ENCODE data around the gene GBE1. TPM values are rescaled to one million over a fixed set of nuclear protein-coding genes. Genes with fewer than 3 reads are reported as not detected.

GBE1 gene
- total RNA-seq, 3 donors from 2014 or later: 34.4 to 148 (median 49.8) TPM

DNA sequence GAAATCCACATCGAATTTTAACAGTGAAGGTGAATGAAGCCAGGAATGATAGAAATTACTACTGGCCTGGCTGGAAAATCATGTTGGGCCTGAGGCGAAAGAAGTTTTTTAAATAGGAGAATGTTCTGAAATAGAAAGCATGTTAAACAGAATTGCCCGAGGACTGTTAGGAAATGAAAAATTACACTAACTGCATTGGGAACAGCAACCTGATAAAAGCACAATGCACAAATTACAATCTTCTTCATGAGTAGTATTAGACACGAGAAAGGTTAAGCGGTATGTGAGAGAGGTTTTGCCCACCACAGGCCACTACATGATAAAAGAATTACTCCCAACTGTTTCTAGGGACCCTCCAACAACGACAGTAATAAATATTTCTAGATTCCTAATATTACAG, 18.9 kb downstream of the GBE1 start:
- Histone ChIP-seq H3K4me1 (no peaks in the 10 kb centered on the region), H3K4me3 (no peak overlapping the region), H3K9me3 (no peaks in the 10 kb centered on the region), H3K36me3 (no peaks in the 10 kb centered on the region), H3K27me3 (no peaks in the 10 kb centered on the region), H3K27ac (peak overlapping the region; percentile 46 to 49)
- no peak for TF ChIP-seq POLR2AphosphoS5 (IDR thresholded peaks at IDR 0.05)
- TF ChIP-seq POLR2A (IDR thresholded peaks at IDR 0.05): no peak
- TF ChIP-seq, protein P1, sequence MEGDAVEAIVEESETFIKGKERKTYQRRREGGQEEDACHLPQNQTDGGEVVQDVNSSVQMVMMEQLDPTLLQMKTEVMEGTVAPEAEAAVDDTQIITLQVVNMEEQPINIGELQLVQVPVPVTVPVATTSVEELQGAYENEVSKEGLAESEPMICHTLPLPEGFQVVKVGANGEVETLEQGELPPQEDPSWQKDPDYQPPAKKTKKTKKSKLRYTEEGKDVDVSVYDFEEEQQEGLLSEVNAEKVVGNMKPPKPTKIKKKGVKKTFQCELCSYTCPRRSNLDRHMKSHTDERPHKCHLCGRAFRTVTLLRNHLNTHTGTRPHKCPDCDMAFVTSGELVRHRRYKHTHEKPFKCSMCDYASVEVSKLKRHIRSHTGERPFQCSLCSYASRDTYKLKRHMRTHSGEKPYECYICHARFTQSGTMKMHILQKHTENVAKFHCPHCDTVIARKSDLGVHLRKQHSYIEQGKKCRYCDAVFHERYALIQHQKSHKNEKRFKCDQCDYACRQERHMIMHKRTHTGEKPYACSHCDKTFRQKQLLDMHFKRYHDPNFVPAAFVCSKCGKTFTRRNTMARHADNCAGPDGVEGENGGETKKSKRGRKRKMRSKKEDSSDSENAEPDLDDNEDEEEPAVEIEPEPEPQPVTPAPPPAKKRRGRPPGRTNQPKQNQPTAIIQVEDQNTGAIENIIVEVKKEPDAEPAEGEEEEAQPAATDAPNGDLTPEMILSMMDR (IDR thresholded peaks at IDR 0.05): no peak
- intact Hi-C loops (cut with DNase I; ENCODE audit: low total_unique reads): no loop called here
- no peak for DNase-seq (ENCODE audit: low spot score in 2 of 2)

DNA sequence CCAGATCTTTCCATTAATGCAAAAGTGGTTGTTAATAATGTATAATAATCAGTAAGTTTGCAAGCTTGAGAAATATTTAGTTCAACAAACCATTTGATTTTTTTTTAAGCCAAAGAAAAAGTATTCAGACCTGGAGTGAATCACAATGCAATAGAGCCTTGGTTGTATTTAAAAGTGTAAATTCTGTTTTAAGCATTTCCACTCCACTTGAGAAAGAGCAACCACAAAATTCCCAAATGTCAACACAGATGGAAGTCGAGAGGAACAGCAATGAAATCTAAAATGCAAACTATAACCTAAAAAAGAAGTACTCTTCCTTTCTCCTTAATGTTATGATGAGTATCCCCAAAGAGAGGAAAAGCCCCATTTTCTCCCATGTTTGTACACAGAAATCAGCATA, 20.2 kb downstream of the GBE1 start:
- Histone ChIP-seq H3K27ac (no peak overlapping the region), H3K27me3 (no peaks in the 10 kb centered on the region), H3K36me3 (no peaks in the 10 kb centered on the region), H3K4me3 (no peak overlapping the region), H3K4me1 (no peaks in the 10 kb centered on the region), H3K9me3 (no peaks in the 10 kb centered on the region)
- no peak for DNase-seq (ENCODE audit: low spot score in 2 of 2)
- intact Hi-C loops (cut with DNase I; ENCODE audit: low total_unique reads): no loop called here
- TF ChIP-seq POLR2AphosphoS5 (IDR thresholded peaks at IDR 0.05): no peak
- TF ChIP-seq, protein P1 (IDR thresholded peaks at IDR 0.05): no peak
- TF ChIP-seq POLR2A (IDR thresholded peaks at IDR 0.05): no peak

DNA sequence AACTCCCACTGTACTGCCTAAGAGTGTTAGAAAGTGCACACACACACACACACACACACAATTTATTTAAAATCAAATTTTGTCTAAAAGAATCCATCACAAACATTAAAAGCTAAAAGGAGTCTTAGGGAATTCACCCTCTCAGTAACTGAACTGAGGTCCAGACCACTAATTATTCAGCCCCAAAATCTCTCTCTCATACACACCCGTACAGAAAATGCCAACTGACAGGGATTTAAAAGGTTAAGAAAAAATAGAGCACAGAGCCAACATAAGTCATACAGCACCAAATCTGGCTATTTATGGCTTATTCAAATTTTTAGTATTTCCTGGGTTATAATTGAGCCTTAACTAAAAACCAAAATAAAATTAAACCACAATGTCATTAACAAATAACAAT, 20.7 kb downstream of the GBE1 start:
- H3K27ac ChIP-seq: no peak overlapping the region
- no peak overlapping the region for H3K4me3 ChIP-seq
- no peaks in the 10 kb centered on the region for H3K36me3 ChIP-seq
- H3K9me3 ChIP-seq: no peaks in the 10 kb centered on the region
- no peak for DNase-seq (ENCODE audit: low spot score in 2 of 2)
- intact Hi-C loops (cut with DNase I; ENCODE audit: low total_unique reads): no loop called here
- H3K4me1 ChIP-seq: no peaks in the 10 kb centered on the region
- TF ChIP-seq, protein P1 (IDR thresholded peaks at IDR 0.05): no peak
- TF ChIP-seq POLR2AphosphoS5 (IDR thresholded peaks at IDR 0.05) (no peak), POLR2A (IDR thresholded peaks at IDR 0.05) (no peak)
- H3K27me3 ChIP-seq: no peaks in the 10 kb centered on the region

DNA sequence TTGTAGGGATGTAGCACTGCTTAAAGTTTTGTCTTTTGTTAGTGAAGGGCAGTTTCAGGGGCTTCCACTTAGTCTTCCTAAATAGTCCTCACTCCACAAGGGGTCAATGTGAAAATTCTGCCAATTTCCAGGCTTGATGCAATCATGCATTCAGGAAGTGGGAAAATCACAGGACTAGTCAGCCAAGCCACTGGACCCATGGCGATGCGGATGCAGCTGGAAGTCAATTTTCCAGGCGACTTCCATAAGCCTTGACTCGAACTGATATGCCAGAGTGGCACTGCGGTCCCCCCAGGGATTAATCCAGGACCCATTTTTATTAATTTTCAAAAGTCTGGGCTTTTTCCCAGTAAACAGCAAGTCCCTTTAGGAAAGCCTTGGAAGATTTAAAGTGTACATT, 26.1 kb downstream of the GBE1 start:
- TF ChIP-seq, protein P1 (IDR thresholded peaks at IDR 0.05): no peak
- no peak for TF ChIP-seq POLR2A (IDR thresholded peaks at IDR 0.05)
- TF ChIP-seq POLR2AphosphoS5 (IDR thresholded peaks at IDR 0.05): no peak
- H3K27me3 ChIP-seq: no peaks in the 10 kb centered on the region
- DNase-seq (ENCODE audit: low spot score in 2 of 2): no peak
- H3K4me1 ChIP-seq: no peaks in the 10 kb centered on the region
- no peak overlapping the region for H3K27ac ChIP-seq
- H3K4me3 ChIP-seq: no peak overlapping the region
- intact Hi-C loops (cut with DNase I; ENCODE audit: low total_unique reads): no loop called here
- H3K9me3 ChIP-seq: no peaks in the 10 kb centered on the region
- H3K36me3 ChIP-seq: no peaks in the 10 kb centered on the region

DNA sequence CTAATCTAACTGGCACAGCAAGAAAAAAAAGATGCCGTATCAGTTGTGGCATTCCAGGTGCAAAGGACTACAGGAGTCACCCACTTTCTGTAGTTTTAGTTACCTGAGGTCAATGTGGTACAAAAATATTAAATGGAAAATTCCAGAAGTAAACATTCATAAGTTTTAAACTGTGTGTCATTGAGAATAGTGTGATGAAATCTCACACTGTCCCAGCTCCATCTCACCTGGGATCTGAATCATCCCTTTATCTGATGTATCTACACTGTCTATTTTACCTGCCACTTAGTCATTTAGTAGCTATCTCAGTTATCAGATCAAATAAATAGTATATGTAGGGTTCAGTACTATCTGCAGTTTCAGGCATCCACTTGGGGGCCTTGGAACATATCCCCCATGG, 26.7 kb downstream of the GBE1 start:
- no peak for TF ChIP-seq POLR2A (IDR thresholded peaks at IDR 0.05)
- TF ChIP-seq, protein P1 (IDR thresholded peaks at IDR 0.05): no peak
- TF ChIP-seq POLR2AphosphoS5 (IDR thresholded peaks at IDR 0.05): no peak
- intact Hi-C loops (cut with DNase I; ENCODE audit: low total_unique reads): no loop called here
- no peaks in the 10 kb centered on the region for H3K9me3 ChIP-seq

More for the DNA sequence above, 26.7 kb downstream of the GBE1 start:
- Histone ChIP-seq H3K4me1 (no peaks in the 10 kb centered on the region), H3K27me3 (no peaks in the 10 kb centered on the region), H3K36me3 (no peaks in the 10 kb centered on the region), H3K4me3 (no peak overlapping the region), H3K27ac (no peak overlapping the region)
- no peak for DNase-seq (ENCODE audit: low spot score in 2 of 2)

Measured in breast epithelium (tissue), 4 donors.